HepG2 (cell line): ENCODE data around the gene PRDX5. TPM values are rescaled to one million over a fixed set of nuclear protein-coding genes. Genes with fewer than 3 reads are reported as not detected.
A peak's percentile ranks its signal among the peaks of the same experiment; 100 is the strongest.

Source experiments
- ASH2L ChIP-seq: fragments of 300-600, 200-600 bp; sonication (generic); IDR thresholded peaks from 2 replicates; pipeline ENCODE4 v1.7.0; 2017; ENCODE audit warnings: low read depth, mild to moderate bottlenecking, moderate library complexity, mixed read lengths, low read length; ENCODE audit not compliant: insufficient read length
- BRF2 ChIP-seq: sonication (generic); formaldehyde crosslinking; IDR thresholded peaks from 2 replicates; pipeline ENCODE4 v1.8.1; 2022; ENCODE audit warnings: mild to moderate bottlenecking, missing genetic modification reagents
- CENPBD1 ChIP-seq: sonication (generic); formaldehyde crosslinking; IDR thresholded peaks from 2 replicates; pipeline ENCODE4 v1.8.0; 2022; ENCODE audit warnings: missing genetic modification reagents, low read depth, mild to moderate bottlenecking, borderline replicate concordance
- GPN1 ChIP-seq: sonication (generic); formaldehyde crosslinking; IDR thresholded peaks from 2 replicates; pipeline ENCODE4 v1.5.1; 2020; ENCODE audit warnings: missing genetic modification reagents, borderline replicate concordance
- HNRNPUL1 ChIP-seq: fragments of 200-400 bp; formaldehyde crosslinking; IDR thresholded peaks from 2 replicates; pipeline ENCODE4 v1.6.1; 2017; ENCODE audit warnings: low read depth, mild to moderate bottlenecking, low read length, moderate library complexity
- KDM5B ChIP-seq: sonication (generic); formaldehyde crosslinking; IDR thresholded peaks from 2 replicates; pipeline ENCODE4 v1.4.0; 2020; ENCODE audit warnings: missing genetic modification reagents, mild to moderate bottlenecking, borderline replicate concordance
- MEIS2 ChIP-seq: sonication (generic); formaldehyde crosslinking; IDR thresholded peaks from 2 replicates; pipeline ENCODE4 v1.9.0; 2021; ENCODE audit warnings: mild to moderate bottlenecking, missing genetic modification reagents
- NAIF1 ChIP-seq: sonication (generic); formaldehyde crosslinking; IDR thresholded peaks from 2 replicates; pipeline ENCODE4 v1.5.0; 2020; ENCODE audit warnings: mild to moderate bottlenecking, missing genetic modification reagents, borderline replicate concordance
- PITX1 ChIP-seq: sonication (generic); formaldehyde crosslinking; IDR thresholded peaks from 2 replicates; pipeline ENCODE4 v1.5.1; 2020; ENCODE audit warnings: mild to moderate bottlenecking, missing genetic modification reagents
- PPARG ChIP-seq: conservative IDR thresholded peaks from 2 replicates; pipeline ENCODE4 v1.6.1; 2016; ENCODE audit warnings: missing biosample characterization, missing genetic modification reagents
- PRDM15 ChIP-seq: sonication (generic); formaldehyde crosslinking; IDR thresholded peaks from 2 replicates; pipeline ENCODE4 v1.4.0; 2020; ENCODE audit warnings: missing genetic modification reagents
- SIX1 ChIP-seq: sonication (generic); formaldehyde crosslinking; IDR thresholded peaks from 2 replicates; pipeline ENCODE4 v1.4.0; 2020; ENCODE audit warnings: missing genetic modification reagents, borderline replicate concordance
- SP4 ChIP-seq: sonication (generic); formaldehyde crosslinking; IDR thresholded peaks from 2 replicates; pipeline ENCODE4 v1.8.1; 2023; ENCODE audit warnings: mild to moderate bottlenecking, missing genetic modification reagents
- ZBTB7A ChIP-seq: sonication (generic); formaldehyde crosslinking; IDR thresholded peaks from 2 replicates; pipeline ENCODE4 v1.8.0; 2022; ENCODE audit warnings: mild to moderate bottlenecking, missing genetic modification reagents
- ZC3H13 ChIP-seq: sonication (generic); formaldehyde crosslinking; IDR thresholded peaks from 2 replicates; pipeline ENCODE4 v1.8.1; 2023; ENCODE audit warnings: mild to moderate bottlenecking, missing genetic modification reagents, moderate library complexity
- ZNF256 ChIP-seq: sonication (generic); formaldehyde crosslinking; conservative IDR thresholded peaks from 2 replicates; pipeline ENCODE4 v1.4.0; 2020; ENCODE audit warnings: missing genetic modification reagents
- ZNF589 ChIP-seq: sonication (generic); formaldehyde crosslinking; conservative IDR thresholded peaks from 2 replicates; pipeline ENCODE4 v1.8.0; 2022; ENCODE audit warnings: mild to moderate bottlenecking, moderate library complexity, missing genetic modification reagents
- ZNF724P ChIP-seq: sonication (generic); formaldehyde crosslinking; IDR thresholded peaks from 2 replicates; pipeline ENCODE4 v1.8.0; 2022; ENCODE audit warnings: missing genetic modification reagents, borderline replicate concordance
- ZNF781 ChIP-seq: sonication (generic); formaldehyde crosslinking; IDR thresholded peaks from 2 replicates; pipeline ENCODE4 v1.5.1; 2020; ENCODE audit warnings: borderline replicate concordance, mild to moderate bottlenecking, missing genetic modification reagents; ENCODE audit errors: not compliant biosample characterization
- ZNF790 ChIP-seq: sonication (generic); formaldehyde crosslinking; IDR thresholded peaks from 2 replicates; pipeline ENCODE4 v1.8.0; 2022; ENCODE audit warnings: missing genetic modification reagents, mild to moderate bottlenecking, borderline replicate concordance
- ZNF891 ChIP-seq: sonication (generic); formaldehyde crosslinking; IDR thresholded peaks from 2 replicates; pipeline ENCODE4 v1.5.0; 2020; ENCODE audit warnings: mild to moderate bottlenecking, missing genetic modification reagents
- ZSCAN9 ChIP-seq: IDR thresholded peaks from 2 replicates; pipeline ENCODE4 v1.6.1; 2016; ENCODE audit warnings: borderline replicate concordance
- ZZZ3 ChIP-seq: sonication (generic); formaldehyde crosslinking; IDR thresholded peaks from 2 replicates; pipeline ENCODE4 v1.4.0; 2020; ENCODE audit warnings: missing genetic modification reagents, mild to moderate bottlenecking, borderline replicate concordance
- polyA plus RNA-seq, 8 experiments: library from polyadenylated mRNA; depleted of rRNA in 3 of 8; stranded (reverse) in 7 of 8; unstranded in 1 of 8; fragments of >200 nt; fragmentation: Illumina TruSeq in 4 of 8; extraction: Trizol in 4 of 8; gene quantifications; 2 replicates each; pipeline versions ENCODE4 v1.2.1 to v1.2.3, GENCODE V29; 2011 to 2016; ENCODE audit warnings: low read depth in 4 of 8, missing spikeins in 1 of 8, mixed read lengths in 1 of 8; ENCODE audit not compliant: insufficient read depth in 1 of 8
- total RNA-seq, 5 experiments: library from RNA; depleted of rRNA; stranded (reverse); fragments of >200 nt; fragmentation: Illumina TruSeq; extraction: Trizol; gene quantifications; 2 replicates each; pipeline ENCODE4 v1.2.3, GENCODE V29; 2016; ENCODE audit warnings: low read depth in 1 of 5

The PRDX5 gene
- total and polyA plus RNA-seq, 2 of the 13 experiments (the other 11 are each of a cell fraction or from before 2014, with no cell fraction given): 215 to 311 TPM

- no peak for TF ChIP-seq PRDM15 (CRISPR knock-in tag)
- no peak for TF ChIP-seq ZC3H13 (CRISPR knock-in tag)
- TF ChIP-seq SP4 (CRISPR knock-in tag): peak; percentile 42; the same call in 1 of the 2 replicates
- TF ChIP-seq PPARG (CRISPR knock-in tag): peak; percentile 77
- no peak for TF ChIP-seq GPN1 (CRISPR knock-in tag)
- TF ChIP-seq BRF2: no peak
- TF ChIP-seq ASH2L: no peak
- TF ChIP-seq NAIF1 (CRISPR knock-in tag): peak; percentile 78
- TF ChIP-seq ZSCAN9 (CRISPR knock-in tag): 0 out of 2 replicates have a peak, but pooled peaks have one; percentile 27
- no peak for TF ChIP-seq MEIS2
- TF ChIP-seq ZNF589 (CRISPR knock-in tag): peak; percentile 61; the same call in 1 of the 2 replicates
- TF ChIP-seq SIX1 (CRISPR knock-in tag): no peak
- TF ChIP-seq KDM5B (CRISPR knock-in tag): peak; percentile 65; the same call in 1 of the 2 replicates
- no peak for TF ChIP-seq HNRNPUL1
- no peak for TF ChIP-seq CENPBD1 (CRISPR knock-in tag)
- TF ChIP-seq ZNF724P (CRISPR knock-in tag): peak; percentile 40; the same call in 1 of the 2 replicates
- no peak for TF ChIP-seq ZZZ3 (CRISPR knock-in tag)
- peak; percentile 37; the same call in 1 of the 2 replicates for TF ChIP-seq PITX1 (CRISPR knock-in tag)
- TF ChIP-seq ZBTB7A (CRISPR knock-in tag): peak; percentile 92
- TF ChIP-seq ZNF891 (CRISPR knock-in tag): peak; percentile 99
- no peak for TF ChIP-seq ZNF781 (CRISPR knock-in tag)
- no peak for TF ChIP-seq ZNF256
- no peak for TF ChIP-seq ZNF790
These were observed 37.4 kb downstream of the PRDX5 start (continued) for GRCh38 chr11:64355078-64355940.
